ENCODE measurements around the gene CPA2.
"Not testable (repeated sequence)": the region's sequence is repeated elsewhere in the genome, so short reads cannot be mapped to it uniquely, and the experiment has no call there.

The CPA2 gene

DNA sequence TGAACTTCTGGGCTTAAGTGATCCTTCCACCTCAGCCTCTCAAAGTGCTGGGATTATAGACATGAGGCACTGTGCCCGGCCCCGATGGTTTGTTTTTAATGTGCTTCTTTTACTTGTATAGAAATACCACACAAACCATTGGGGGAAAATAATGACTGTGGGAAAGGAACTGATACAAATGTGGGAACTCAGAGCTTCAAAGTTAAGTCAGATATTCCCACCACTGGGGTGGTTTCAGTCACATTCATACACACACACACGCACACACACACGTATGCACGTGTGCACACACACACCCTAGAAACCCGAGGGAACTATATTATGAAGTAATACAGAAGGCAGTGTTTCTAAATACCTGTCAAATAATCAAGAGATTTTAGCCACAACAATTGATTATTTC is 43.3 kb downstream of the CPA2 start:
- no peak for DNase-seq (ENCODE audit: low spot score)

DNA sequence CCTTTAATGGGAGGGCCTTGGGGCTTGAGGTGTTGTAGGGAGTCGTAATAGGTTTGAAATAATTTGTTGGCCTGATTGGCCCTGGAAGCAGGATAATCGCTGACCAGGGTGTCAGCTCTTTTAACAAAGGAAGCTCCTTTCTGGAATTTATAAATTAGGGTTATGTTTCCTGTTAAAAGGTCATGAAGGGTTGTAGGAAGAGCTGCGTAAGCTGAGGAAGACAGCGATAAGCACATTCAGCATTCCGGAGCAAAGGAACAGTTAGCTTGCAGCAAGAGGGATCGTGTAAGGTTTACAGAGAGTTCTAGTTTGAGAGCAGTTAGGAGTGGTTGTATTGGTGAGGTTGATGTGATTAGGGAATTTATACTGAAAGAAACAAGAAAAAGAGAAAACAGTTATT is 47.6 kb downstream of the CPA2 start:
- DNase-seq (ENCODE audit: low spot score): no peak

DNA sequence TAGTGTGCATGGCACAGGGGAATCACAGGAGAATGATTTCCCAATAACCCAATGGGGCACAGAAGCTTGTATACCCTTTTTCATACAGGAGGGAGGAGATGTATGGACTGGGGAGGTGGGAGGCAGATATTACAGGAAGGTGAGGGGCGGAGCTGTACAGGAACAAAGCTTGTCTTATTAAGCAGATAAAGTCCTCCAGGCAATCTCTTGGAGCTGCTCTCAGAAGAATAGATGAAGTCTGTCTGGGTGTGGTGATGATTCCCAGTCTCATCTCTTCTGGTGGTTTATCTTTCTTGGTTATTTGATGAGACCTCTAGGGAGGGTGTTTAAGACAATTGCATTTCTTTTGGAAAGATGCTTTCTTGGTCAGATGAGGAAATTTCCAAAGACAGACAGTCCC is 52.9 kb downstream of the CPA2 start:
- DNase-seq (ENCODE audit: low spot score): no peak

DNA sequence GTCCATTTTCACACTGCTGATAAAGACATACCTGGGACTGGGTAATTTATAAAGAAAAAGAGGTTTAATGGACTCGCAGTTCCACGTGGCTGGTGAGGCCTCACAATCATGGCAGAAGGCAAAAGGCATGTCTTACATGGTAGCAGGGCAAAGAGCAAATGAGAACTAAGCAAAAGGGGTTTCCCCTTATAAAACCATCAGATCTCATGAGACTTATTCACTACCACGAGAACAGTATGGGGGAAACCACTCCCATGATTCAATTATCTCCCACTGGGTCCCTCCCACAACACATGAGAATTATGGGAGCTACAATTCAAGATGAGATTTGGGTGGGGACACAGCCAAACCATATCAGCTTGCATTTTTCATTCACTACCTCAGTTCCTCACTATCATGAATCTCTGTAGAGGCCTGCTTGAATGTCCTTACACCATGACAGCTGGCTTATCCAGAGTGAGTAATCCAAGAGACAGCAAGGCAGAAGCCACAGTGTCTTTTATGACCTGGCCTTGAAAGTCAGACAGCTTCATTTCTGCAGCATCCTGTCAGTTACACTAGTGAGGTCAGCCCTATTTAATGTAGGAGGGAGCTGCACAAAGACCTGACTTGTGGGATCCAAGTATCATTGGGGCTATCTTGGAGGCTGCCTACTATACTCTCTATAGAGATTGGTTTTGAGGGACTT is 55.0 kb downstream of the CPA2 start:
- not testable (repeated sequence) for DNase-seq (ENCODE audit: low spot score)

DNA sequence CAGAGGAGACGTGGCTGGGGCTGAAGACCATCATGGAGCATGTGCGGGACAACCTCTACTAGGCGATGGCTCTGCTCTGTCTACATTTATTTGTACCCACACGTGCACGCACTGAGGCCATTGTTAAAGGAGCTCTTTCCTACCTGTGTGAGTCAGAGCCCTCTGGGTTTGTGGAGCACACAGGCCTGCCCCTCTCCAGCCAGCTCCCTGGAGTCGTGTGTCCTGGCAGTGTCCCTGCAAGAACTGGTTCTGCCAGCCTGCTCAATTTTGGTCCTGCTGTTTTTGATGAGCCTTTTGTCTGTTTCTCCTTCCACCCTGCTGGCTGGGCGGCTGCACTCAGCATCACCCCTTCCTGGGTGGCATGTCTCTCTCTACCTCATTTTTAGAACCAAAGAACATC is 56.0 kb downstream of the CPA2 start:
- no peak for DNase-seq (ENCODE audit: low spot score)

DNA sequence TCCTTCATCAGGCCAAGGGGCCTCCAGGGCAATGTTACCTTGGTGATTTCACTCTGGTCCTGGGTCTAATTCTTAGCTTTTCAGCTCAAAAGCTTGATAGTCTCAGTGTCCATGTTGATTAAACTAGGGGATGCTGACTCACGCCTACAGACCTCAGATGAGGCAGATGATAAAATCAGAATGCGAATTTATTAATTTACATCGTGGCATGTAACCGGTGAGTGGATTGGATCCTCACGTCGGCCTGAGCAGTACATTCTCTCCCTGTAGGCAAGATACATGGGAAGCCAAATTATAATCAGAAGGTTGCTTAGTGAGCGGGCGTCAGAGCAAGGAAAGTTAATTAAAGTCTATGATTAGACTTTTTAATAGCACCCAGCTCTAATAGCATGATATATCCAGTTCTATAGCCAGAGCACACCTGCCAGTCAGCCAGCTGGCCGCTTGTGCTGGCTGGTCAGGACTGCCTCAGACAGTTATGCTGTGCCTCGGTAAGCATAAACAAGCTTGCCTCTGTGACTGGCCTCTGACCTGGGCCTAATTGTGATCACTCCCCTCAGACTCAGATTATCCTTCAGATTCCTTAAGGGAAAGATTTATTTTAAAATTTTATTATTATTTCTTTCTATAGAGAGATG is 57.8 kb downstream of the CPA2 start:
- DNase-seq (ENCODE audit: low spot score): no peak

DNA sequence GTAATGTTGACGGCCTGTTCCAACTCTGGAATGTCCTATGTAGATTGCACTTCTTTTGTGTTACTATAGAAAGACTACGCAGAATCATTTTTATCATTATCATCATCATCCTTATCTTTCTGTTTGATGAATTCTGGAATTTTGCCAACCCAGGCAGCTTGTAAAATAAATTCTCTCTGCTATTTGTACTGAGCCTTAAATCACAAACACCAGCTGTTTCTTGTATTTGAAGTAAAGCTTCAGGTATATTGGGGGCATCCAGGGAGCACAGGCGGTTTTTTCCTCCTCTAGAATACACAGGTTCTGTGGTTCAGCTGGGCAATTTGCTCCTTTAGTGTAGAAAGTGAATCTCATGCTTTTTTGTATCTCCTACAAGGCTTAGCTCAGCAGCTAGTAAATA is 63.0 kb downstream of the CPA2 start:
- no peak for DNase-seq (ENCODE audit: low spot score)

DNA sequence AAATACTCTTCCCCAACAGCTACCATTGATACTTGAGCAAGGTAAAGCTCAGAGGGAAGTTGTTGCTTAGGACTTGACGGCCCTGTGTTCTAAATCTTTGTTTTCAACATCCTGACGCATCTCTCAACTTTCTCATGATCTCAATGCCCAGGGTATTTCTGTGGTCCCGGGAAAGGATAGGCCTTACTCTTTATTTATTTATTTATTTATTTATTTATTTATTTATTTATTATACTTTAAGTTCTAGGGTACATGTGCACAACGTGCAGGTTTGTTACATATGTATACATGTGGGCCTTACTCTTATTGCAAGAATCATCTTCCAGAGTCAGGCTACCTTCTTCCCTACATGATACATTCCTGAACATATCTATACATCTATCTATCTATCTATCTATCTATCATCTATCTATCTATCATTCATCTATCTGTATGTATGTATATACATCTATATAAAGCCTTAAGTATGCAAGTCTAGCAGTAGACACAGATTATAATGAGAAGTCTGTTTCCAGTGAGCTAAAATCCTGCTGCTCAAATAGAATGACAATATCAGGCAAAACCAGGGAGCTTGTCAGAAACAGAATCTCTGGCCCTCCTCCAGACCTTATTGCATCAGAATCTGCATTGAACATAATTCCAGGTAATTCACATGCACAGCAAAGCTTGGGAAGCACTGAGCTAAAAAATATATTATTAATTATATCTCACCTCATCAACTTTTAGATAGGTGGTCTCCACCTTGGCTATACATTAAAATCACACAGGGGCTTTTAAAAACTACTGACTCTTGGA is 65.8 kb downstream of the CPA2 start:
- no peak for DNase-seq (ENCODE audit: low spot score)

DNA sequence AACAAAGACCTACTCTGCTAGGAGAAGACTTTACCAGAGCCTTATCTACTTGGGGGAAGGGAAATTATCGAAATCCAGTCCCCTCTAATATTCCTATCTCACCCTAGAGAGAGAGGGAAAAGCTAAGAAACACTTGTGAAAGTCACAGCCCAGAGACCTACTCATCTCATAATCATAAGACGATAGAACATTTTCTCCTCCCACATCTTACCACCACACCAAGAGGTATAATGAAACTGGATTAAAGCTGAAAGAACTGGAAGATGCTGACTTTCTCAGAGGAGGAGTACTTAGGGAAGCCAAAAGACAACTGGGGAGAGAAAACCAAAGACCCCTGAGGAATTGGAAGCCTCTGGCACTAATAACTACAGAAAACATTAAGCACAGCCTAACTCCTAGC is 67.2 kb downstream of the CPA2 start:
- DNase-seq (ENCODE audit: low spot score): no peak

DNA sequence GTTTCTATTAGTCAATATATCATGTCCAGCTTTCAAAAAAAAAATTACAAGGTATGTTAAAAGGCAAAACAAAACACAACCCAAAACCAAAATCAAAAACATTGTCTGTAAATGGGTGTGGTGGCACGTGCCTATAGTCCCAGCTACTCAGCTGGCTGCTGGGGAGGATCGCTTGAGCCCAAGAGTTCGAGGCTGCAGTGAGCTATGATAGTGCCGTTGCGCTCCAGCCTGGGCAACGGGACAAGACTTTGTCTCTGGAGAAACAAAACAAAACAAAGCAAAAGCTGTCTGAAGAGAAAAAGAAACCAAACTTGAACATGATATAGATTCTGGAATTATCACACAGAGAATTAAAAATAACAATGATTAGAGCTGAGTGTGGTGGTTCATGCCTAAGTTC is 67.6 kb downstream of the CPA2 start:
- no peak for DNase-seq (ENCODE audit: low spot score)

DNA sequence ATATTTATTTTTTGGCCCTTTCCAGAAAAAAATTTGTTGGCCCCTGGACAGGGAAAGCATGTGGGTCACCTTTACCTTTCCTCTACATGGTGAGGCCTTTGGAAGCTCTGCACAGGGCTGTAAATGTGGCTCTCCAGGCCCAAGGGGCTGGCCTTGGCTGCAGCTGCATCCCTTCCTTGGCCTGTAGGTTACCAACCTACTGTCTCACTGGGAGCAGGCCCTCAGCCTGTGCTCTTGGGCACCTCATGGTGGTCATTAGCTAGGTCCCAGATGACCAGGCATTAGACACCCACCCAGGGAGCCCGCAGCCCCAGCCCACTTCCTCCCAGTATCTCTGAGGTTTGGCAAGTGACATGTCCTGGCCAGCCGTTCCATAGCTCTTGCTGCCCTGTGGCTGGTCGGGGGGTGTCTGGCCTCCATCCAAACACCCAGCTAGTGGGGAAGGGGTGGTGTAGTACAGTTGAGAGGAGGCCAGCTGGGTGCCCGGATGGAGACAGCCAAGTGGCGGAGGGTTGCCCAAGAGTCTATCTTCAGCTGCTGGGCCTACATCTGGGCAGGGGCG is 70.8 kb downstream of the CPA2 start:
- DNase-seq (ENCODE audit: low spot score): no peak

DNA sequence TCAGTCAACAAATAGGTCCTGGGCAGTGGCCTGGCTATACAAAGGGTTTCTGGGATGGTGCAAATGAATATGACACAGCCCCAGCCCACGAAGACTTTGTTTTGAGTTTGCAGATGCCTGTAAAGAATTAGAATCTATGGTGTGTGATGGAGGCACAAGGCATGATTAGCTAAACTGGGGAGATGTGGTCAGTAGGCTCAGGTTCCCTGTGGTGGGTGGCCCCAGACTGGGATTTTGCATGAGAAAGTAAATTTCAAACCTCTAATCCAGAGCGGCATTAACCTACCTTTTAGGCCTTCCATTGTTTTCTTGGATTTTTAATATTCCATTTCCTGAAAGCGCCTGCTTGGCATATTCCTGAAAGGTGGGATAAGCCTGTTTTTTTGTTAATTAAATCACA is 71.6 kb downstream of the CPA2 start:
- DNase-seq (ENCODE audit: low spot score): no peak
